GM08714 (cell line): ENCODE data around the gene LRRC31.
A peak's percentile ranks its signal among the peaks of the same experiment; 100 is the strongest.

Source experiments
- H3K4me3 ChIP-seq: fragments of 200-500 bp; sonication (Bioruptor generic); 2 replicates; pipeline ENCODE4 v1.5.1; 2014; ENCODE audit warnings: mild to moderate bottlenecking, low read length, inconsistent platforms
- ZNF274 ChIP-seq: IDR thresholded peaks from 2 replicates; pipeline ENCODE4 v1.6.1; 2012; ENCODE audit warnings: mild to moderate bottlenecking, low read depth, low read length

The LRRC31 gene

GRCh38 chr3:169879013-169879557 is 9.3 kb upstream of the LRRC31 start:
- TF ChIP-seq ZNF274: no peak
- H3K4me3 ChIP-seq: no peak overlapping the region

- H3K4me3 ChIP-seq: no peak overlapping the region
- TF ChIP-seq ZNF274: no peak
Observed at GRCh38 chr3:169871129-169871886, 1.6 kb upstream of the LRRC31 start.

GRCh38 chr3:169868369-169868768 is 1.4 kb downstream of the LRRC31 start:
- no peak for TF ChIP-seq ZNF274

DNA sequence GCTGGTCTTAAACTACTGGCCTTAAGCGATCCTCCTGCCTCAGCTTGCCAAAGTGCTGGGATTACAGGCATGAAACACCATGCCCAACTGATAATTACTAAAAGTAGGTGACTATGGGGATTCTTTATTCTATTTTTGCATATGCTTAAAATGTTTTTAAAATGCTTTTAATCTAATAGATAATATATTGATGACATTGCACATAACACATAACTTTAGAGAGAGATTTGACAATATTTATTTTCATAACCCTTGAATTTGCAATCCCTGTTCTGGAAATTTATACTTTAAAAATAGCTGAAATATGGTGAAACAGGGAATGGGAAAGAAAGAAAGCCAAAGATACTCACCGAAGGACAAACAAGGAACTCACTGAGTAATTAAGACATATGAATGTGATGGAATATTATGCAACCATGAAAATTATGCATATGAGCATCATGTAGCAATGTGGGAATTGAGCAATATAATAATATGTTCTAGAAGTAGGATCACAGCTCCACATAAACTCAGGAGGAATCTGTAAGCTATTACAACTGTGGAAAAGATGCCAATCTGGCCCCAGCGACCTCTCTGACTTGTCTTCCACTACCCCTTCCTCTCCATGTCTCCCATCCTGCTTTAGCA is 2.0 kb downstream of the LRRC31 start:
- no peak for TF ChIP-seq ZNF274
- H3K4me3 ChIP-seq: no peak overlapping the region

More at GRCh38 chr3:169868369-169868768, 1.4 kb downstream of the LRRC31 start:
- no peak overlapping the region for H3K4me3 ChIP-seq

DNA sequence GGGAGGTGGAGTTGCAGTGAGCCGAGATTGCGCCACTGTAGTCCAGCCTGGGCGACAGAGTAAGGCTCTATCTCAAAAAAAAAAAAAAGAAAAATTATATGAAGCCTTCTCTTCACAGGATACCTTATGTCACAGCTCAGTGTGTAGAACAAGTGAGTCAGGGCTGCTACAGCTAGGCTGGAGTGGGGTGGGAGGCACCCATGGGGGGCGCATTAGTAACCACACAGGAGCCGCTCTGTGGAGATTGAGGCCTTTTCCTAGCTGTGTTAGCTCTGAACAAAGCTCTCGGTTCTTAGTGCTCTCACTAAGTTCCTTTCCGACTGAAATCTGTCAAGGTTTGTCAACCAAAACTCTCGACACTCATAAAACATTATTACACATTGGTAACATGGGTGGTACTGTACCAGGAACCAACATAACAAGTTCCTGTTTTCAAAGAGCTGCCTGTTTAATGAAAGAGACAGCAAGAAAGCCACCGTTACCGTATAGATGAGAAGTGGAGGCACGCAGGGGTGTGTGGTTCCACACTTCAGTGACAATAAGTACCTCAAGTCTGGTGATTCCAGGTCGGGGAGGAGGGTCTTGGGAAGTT is 4.5 kb downstream of the LRRC31 start:
- H3K4me3 ChIP-seq: no peak overlapping the region
- TF ChIP-seq ZNF274: no peak

DNA sequence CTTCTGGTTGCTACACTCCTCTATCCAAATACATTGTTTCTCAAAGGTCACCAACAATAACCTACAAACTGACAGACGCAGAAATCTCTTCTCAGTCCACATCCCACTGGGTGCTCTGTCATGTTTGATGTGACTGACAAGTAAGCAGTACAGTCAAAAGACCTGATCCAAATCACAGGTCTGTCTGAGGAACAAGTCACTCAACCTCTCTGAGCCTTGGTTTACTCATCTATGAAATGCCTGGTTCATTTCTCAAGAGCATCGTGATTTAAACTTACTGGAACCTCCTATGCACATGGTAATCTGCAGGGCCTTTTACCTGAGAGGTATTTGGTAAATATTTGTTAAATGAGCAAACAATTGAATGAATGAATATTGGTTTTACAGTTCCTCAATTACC is 5.5 kb downstream of the LRRC31 start:
- no peak for TF ChIP-seq ZNF274
- H3K4me3 ChIP-seq: no peak overlapping the region

GRCh38 chr3:169863458-169863899 is 6.3 kb downstream of the LRRC31 start:
- no peak overlapping the region for H3K4me3 ChIP-seq

DNA sequence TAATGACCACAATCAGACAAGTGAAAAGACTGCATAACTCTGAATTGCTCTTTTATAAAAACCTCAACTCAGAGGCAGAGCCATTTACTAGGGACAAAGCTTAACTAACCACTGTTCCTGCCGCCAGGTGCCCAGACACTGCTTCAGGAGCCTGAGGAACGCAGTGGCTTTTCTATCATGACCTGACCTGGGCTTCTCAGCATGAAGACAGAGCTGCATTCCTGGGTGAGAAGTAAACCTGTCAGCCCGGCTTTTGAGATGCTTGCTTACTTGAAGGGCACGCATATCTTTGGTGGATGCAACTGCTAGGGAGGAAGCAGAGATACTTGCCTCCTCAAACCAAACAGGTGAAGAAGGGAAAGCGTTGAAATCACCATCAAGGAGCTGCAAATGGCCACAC is 7.9 kb downstream of the LRRC31 start:
- no peak for TF ChIP-seq ZNF274
- no peak overlapping the region for H3K4me3 ChIP-seq

More at GRCh38 chr3:169863458-169863899, 6.3 kb downstream of the LRRC31 start:
- TF ChIP-seq ZNF274: no peak

DNA sequence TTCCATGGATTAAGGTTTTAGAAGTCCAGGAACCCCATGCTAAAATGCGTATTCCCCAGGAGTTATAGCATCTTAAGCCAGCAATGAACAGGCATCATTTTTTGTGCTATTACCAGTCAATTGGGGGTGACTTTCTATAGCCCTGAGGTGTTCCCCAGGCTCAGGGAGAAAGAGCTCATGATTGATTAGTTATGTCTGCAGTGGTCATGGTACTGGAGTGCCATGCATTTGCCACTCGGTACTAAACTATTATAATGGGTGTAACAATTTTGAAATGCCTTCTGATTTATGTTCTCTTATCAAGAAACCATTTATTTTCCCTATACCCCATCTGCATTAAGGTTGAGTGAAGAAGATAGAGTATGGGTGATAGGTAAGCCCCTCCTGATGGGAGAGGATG is 11.9 kb downstream of the LRRC31 start:
- H3K4me3 ChIP-seq: no peak overlapping the region

DNA sequence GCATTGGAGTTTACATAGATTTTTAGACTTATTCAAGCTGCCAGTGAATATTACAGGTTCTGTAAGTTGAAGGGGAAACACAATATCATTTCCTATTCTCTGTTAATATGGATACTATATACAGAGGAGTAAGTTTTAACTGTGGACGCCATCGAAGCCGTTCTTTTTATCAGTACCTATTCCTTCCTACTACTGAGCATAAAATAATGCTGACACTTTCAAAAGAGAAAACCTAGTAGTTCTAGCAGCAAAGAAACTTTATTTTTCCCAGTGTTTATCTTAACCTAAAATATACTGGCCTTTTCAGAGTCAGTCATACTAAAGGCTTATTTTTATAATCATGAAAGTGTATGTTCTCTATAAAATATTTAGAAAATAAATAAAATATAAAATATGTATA is 14.2 kb downstream of the LRRC31 start:
- TF ChIP-seq ZNF274: no peak
- no peak overlapping the region for H3K4me3 ChIP-seq

More for the DNA sequence above, 11.9 kb downstream of the LRRC31 start:
- TF ChIP-seq ZNF274: no peak

DNA sequence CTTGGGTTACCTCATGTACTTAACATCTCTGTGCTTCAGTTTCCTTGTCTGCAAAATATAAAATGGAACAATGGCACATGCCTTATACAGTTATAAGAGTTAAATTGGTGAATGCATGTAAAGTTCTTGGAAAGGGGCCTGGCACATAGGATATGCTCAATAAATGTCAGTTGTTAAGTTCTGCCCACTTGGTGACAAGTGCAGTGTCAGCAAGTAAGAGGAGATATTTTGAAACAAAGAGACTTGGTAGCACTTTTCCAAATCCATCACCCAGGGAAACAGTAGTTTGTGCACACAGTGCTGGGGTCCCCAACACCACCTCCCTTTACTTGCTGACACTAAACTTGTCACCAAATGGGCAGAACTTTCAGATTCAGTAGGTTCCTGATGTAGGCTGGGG is 19.1 kb downstream of the LRRC31 start:
- H3K4me3 ChIP-seq: no peak overlapping the region
- TF ChIP-seq ZNF274: no peak

- no peak for TF ChIP-seq ZNF274
- no peak overlapping the region for H3K4me3 ChIP-seq
Observed at GRCh38 chr3:169848741-169849140, 21.0 kb downstream of the LRRC31 start.

- no peak overlapping the region for H3K4me3 ChIP-seq
- TF ChIP-seq ZNF274: no peak
Observed at GRCh38 chr3:169847896-169848295, 21.8 kb downstream of the LRRC31 start.

- H3K4me3 ChIP-seq: peak overlapping the region; percentile 33; the same call in 1 of the 2 replicates
- TF ChIP-seq ZNF274: no peak
Observed at GRCh38 chr3:169846458-169847193, 23.1 kb downstream of the LRRC31 start.
